HepG2 (cell line): Measurements from ENCODE around the gene CCDC88C. TPM values are rescaled to one million over a fixed set of nuclear protein-coding genes. Genes with fewer than 3 reads are reported as not detected.

Experiments
- HOXA7 ChIP-seq: sonication (generic); formaldehyde crosslinking; IDR thresholded peaks from 2 replicates; pipeline ENCODE4 v1.8.1; 2022; ENCODE audit warnings: mild to moderate bottlenecking, missing genetic modification reagents, moderate library complexity
- MXD3 ChIP-seq: IDR thresholded peaks from 2 replicates; pipeline ENCODE4 v1.6.1; 2016; ENCODE audit warnings: mild to moderate bottlenecking, missing biosample characterization, missing genetic modification reagents
- MYNN ChIP-seq: sonication (generic); formaldehyde crosslinking; IDR thresholded peaks from 2 replicates; pipeline ENCODE4 v1.4.0; 2020; ENCODE audit warnings: mild to moderate bottlenecking, low read depth, missing genetic modification reagents
- RAD51 ChIP-seq: fragments of 450-650 bp; IDR thresholded peaks from 2 replicates; pipeline ENCODE4 v1.6.1; 2016; ENCODE audit warnings: borderline replicate concordance
- STAT5B ChIP-seq: sonication (generic); formaldehyde crosslinking; IDR thresholded peaks from 2 replicates; pipeline ENCODE4 v1.4.0; 2020; ENCODE audit warnings: missing genetic modification reagents
- YEATS4 ChIP-seq: sonication (generic); formaldehyde crosslinking; IDR thresholded peaks from 2 replicates; pipeline ENCODE4 v1.4.0; 2020; ENCODE audit warnings: missing genetic modification reagents, borderline replicate concordance
- YY1 ChIP-seq: IDR thresholded peaks from 2 replicates; pipeline ENCODE4 v1.6.1; 2011; ENCODE audit warnings: low read length, low read depth, moderate library complexity, mild to moderate bottlenecking; ENCODE audit not compliant: insufficient read depth, insufficient replicate concordance
- ZBTB49 ChIP-seq: sonication (generic); formaldehyde crosslinking; IDR thresholded peaks from 2 replicates; pipeline ENCODE4 v1.4.0; 2020; ENCODE audit warnings: missing genetic modification reagents, borderline replicate concordance
- ZMYM3 ChIP-seq: sonication (generic); formaldehyde crosslinking; IDR thresholded peaks from 2 replicates; pipeline ENCODE4 v1.5.1; 2020; ENCODE audit warnings: mild to moderate bottlenecking, missing genetic modification reagents
- ZNF136 ChIP-seq: sonication (generic); formaldehyde crosslinking; IDR thresholded peaks from 2 replicates; pipeline ENCODE4 v1.8.1; 2022; ENCODE audit warnings: low read depth, mild to moderate bottlenecking, moderate library complexity, missing genetic modification reagents
- ZNF230 ChIP-seq: sonication (generic); formaldehyde crosslinking; IDR thresholded peaks from 2 replicates; pipeline ENCODE4 v1.4.0; 2020; ENCODE audit warnings: mild to moderate bottlenecking, missing genetic modification reagents
- ZNF232 ChIP-seq: sonication (generic); formaldehyde crosslinking; IDR thresholded peaks from 2 replicates; pipeline ENCODE4 v1.4.0; 2020; ENCODE audit warnings: missing genetic modification reagents, borderline replicate concordance
- ZNF343 ChIP-seq: sonication (generic); formaldehyde crosslinking; IDR thresholded peaks from 2 replicates; pipeline ENCODE4 v1.4.0; 2020; ENCODE audit warnings: mild to moderate bottlenecking, missing genetic modification reagents
- ZNF687 ChIP-seq: sonication (generic); formaldehyde crosslinking; IDR thresholded peaks from 2 replicates; pipeline ENCODE4 v1.5.1; 2020; ENCODE audit warnings: mild to moderate bottlenecking, missing genetic modification reagents, moderate library complexity
- ZNF749 ChIP-seq: sonication (generic); formaldehyde crosslinking; IDR thresholded peaks from 2 replicates; pipeline ENCODE4 v1.8.0; 2022; ENCODE audit warnings: mild to moderate bottlenecking, missing genetic modification reagents, moderate library complexity, borderline replicate concordance
- ZNF768 ChIP-seq: sonication (generic); formaldehyde crosslinking; IDR thresholded peaks from 2 replicates; pipeline ENCODE4 v1.4.0; 2020; ENCODE audit warnings: missing genetic modification reagents
- ZNF781 ChIP-seq: sonication (generic); formaldehyde crosslinking; IDR thresholded peaks from 2 replicates; pipeline ENCODE4 v1.5.1; 2020; ENCODE audit warnings: borderline replicate concordance, mild to moderate bottlenecking, missing genetic modification reagents; ENCODE audit errors: not compliant biosample characterization
- ZSCAN5A ChIP-seq: sonication (generic); formaldehyde crosslinking; IDR thresholded peaks from 2 replicates; pipeline ENCODE4 v1.8.0; 2022; ENCODE audit warnings: mild to moderate bottlenecking, missing genetic modification reagents, borderline replicate concordance
- polyA plus RNA-seq, 8 experiments: library from polyadenylated mRNA; depleted of rRNA in 3 of 8; stranded (reverse) in 7 of 8; unstranded in 1 of 8; fragments of >200 nt; fragmentation: Illumina TruSeq in 4 of 8; extraction: Trizol in 4 of 8; gene quantifications; 2 replicates each; pipeline versions ENCODE4 v1.2.1 to v1.2.3, GENCODE V29; 2011 to 2016; ENCODE audit warnings: low read depth in 4 of 8, missing spikeins in 1 of 8, mixed read lengths in 1 of 8; ENCODE audit not compliant: insufficient read depth in 1 of 8
- total RNA-seq, 5 experiments: library from RNA; depleted of rRNA; stranded (reverse); fragments of >200 nt; fragmentation: Illumina TruSeq; extraction: Trizol; gene quantifications; 2 replicates each; pipeline ENCODE4 v1.2.3, GENCODE V29; 2016; ENCODE audit warnings: low read depth in 1 of 5

Gene CCDC88C
- total and polyA plus RNA-seq, 2 of the 13 experiments (the other 11 are each of a cell fraction or from before 2014, with no cell fraction given) = 3.6 to 11.7 TPM

- peak; percentile 90 for TF ChIP-seq ZNF687
- peak; percentile 57; the same call in 1 of the 2 replicates for TF ChIP-seq YEATS4 (CRISPR knock-in tag)
- TF ChIP-seq HOXA7 = no peak
- no peak for TF ChIP-seq RAD51
- peak; percentile 76; the same call in 1 of the 2 replicates for TF ChIP-seq ZSCAN5A
- 0 out of 2 replicates have a peak, but pooled peaks have one; percentile 26 for TF ChIP-seq ZNF343 (CRISPR knock-in tag)
- TF ChIP-seq ZNF136 = 0 out of 2 replicates have a peak, but pooled peaks have one; percentile 65
- peak; percentile 77 for TF ChIP-seq MXD3 (CRISPR knock-in tag)
- TF ChIP-seq STAT5B = no peak; the same call in 1 of the 2 replicates
- 0 out of 2 replicates have a peak, but pooled peaks have one; percentile 10 for TF ChIP-seq MYNN (CRISPR knock-in tag)
- TF ChIP-seq ZNF230 (CRISPR knock-in tag) = peak; percentile 89; the same call in 1 of the 2 replicates
- peak; percentile 76 for TF ChIP-seq ZNF768 (CRISPR knock-in tag)
- peak; percentile 91 for TF ChIP-seq ZMYM3 (CRISPR knock-in tag)
- peak; percentile 11; the same call in 1 of the 2 replicates for TF ChIP-seq ZNF749
- TF ChIP-seq YY1 = peak; percentile 22
- TF ChIP-seq ZBTB49 (CRISPR knock-in tag) = no peak
- TF ChIP-seq ZNF781 (CRISPR knock-in tag) = peak; percentile 48
- TF ChIP-seq ZNF232 = peak; percentile 11; the same call in 1 of the 2 replicates
Measured at GRCh38 chr14:91418387-91419043, 895 bp upstream of the CCDC88C start (continued).
